ENCODE data around the gene ANKRD13A. TPM values are rescaled to one million over a fixed set of nuclear protein-coding genes. Genes with fewer than 3 reads are reported as not detected.

ANKRD13A gene
- total RNA-seq, 1 experiment from 2014 or later = 19.9 TPM

- Histone ChIP-seq H3K4me1 (ENCODE audit: control insufficient read depth in 1 of 2, insufficient read depth in 2 of 2, low read length in 2 of 2) (peaks cover 4 to 12% of the 10 kb centered on the region in 2 experiments; a peak in 2 of 4 replicates), H3K79me2 (ENCODE audit: insufficient read depth, low read length) (no peaks in the 10 kb centered on the region), H4K20me1 (ENCODE audit: insufficient read depth) (no peaks in the 10 kb centered on the region), H3K9ac (ENCODE audit: low read length) (no peak overlapping the region), H2AFZ (ENCODE audit: low read depth, low read length, poor library complexity, severe bottlenecking) (no peak overlapping the region), H3K9me3 (ENCODE audit: control insufficient read depth in 1 of 2, insufficient read depth in 1 of 2, low read depth in 1 of 2, low read length in 2 of 2) (no peaks in the 10 kb centered on the region), H3K4me2 (ENCODE audit: low read length) (no peak overlapping the region), H3K36me3 (ENCODE audit: control insufficient read depth in 1 of 2, insufficient read depth in 2 of 2, low read length in 2 of 2) (no peaks in the 10 kb centered on the region), H3K27ac (ENCODE audit: low read depth, low read length) (no peak overlapping the region), H3K27me3 (ENCODE audit: insufficient read depth, low read length) (no peaks in the 10 kb centered on the region), H3K9me2 (ENCODE audit: insufficient read depth) (no peaks in the 10 kb centered on the region), H3K4me3 (replicated peaks in 1 of 2; ENCODE audit: low read depth in 1 of 2, low read length in 2 of 2) (no peak overlapping the region)
- TF ChIP-seq ELF1 (IDR thresholded peaks at IDR 0.05; ENCODE audit: borderline replicate concordance, low read depth) = no peak
- no peak for TF ChIP-seq RAD21 (IDR thresholded peaks at IDR 0.05; ENCODE audit: low read depth)
- TF ChIP-seq SIN3A (IDR thresholded peaks at IDR 0.05; ENCODE audit: low read depth) = no peak
- TF ChIP-seq TCF7L2 (IDR thresholded peaks at IDR 0.05; ENCODE audit: borderline replicate concordance, extremely low read depth, insufficient read depth, insufficient read length) = no peak
- no peak for TF ChIP-seq SRF (IDR thresholded peaks at IDR 0.05; ENCODE audit: low read depth)
- TF ChIP-seq CTCF (IDR thresholded peaks at IDR 0.05 in 2 of 3, conservative IDR thresholded peaks at IDR 0.05 in 1 of 3; ENCODE audit: borderline replicate concordance in 1 of 3, insufficient read depth in 1 of 3, low read depth in 2 of 3, low read length in 2 of 3) = no peak
- TF ChIP-seq ZFX (IDR thresholded peaks at IDR 0.05) = no peak
- TF ChIP-seq EGR1 (IDR thresholded peaks at IDR 0.05; ENCODE audit: low read depth) = no peak
- no peak for TF ChIP-seq EZH2phosphoT487 (IDR thresholded peaks at IDR 0.05; ENCODE audit: borderline replicate concordance)
- TF ChIP-seq CEBPB (IDR thresholded peaks at IDR 0.05; ENCODE audit: low read depth) = no peak
- TF ChIP-seq POLR2AphosphoS5 (IDR thresholded peaks at IDR 0.05; ENCODE audit: low read depth, low read length) = no peak
- TF ChIP-seq YY1 (IDR thresholded peaks at IDR 0.05; ENCODE audit: extremely low read depth, insufficient replicate concordance, low read depth, low read length) = no peak
- no peak for TF ChIP-seq REST (IDR thresholded peaks at IDR 0.05; ENCODE audit: low read depth)
- no peak for TF ChIP-seq EZH2 (IDR thresholded peaks at IDR 0.05)
- TF ChIP-seq ZNF274 (IDR thresholded peaks at IDR 0.05; ENCODE audit: low read depth, low read length) = no peak
- TF ChIP-seq SP1 (IDR thresholded peaks at IDR 0.05; ENCODE audit: low read depth) = no peak
- TF ChIP-seq FOSL1 (IDR thresholded peaks at IDR 0.05; ENCODE audit: low read depth) = no peak
- TF ChIP-seq CBX3 (IDR thresholded peaks at IDR 0.05; ENCODE audit: low read depth) = no peak
- no peak for TF ChIP-seq JUND (IDR thresholded peaks at IDR 0.05)
- BruUV-seq (replicated peaks) = no TSS peak
- CTCF ChIA-PET = no interaction called here
- no peak for ATAC-seq
- intact Hi-C loops (cut with micrococcal nuclease) = no loop called here
- DNase-seq (ENCODE audit: low read depth, low spot score) = no peak
- POLR2A ChIA-PET = interaction anchor here (0.6 kb wide), 1 partner anchor 250 kb away, joined by 3 read pairs; no protein-coding TSS in a partner anchor
- RAD21 ChIA-PET (ENCODE audit: low non-redundant PET in 1 of 2, low total read pairs in 2 of 2, uncharacterized antibody in 2 of 2, unreplicated experiment in 2 of 2) = no interaction called here
Measured at GRCh38 chr12:110062241-110062640, 63.0 kb downstream of the ANKRD13A start.
